IgD-negative memory B cell (primary cell): ENCODE results near the gene DNAH2. TPM values are rescaled to one million over a fixed set of nuclear protein-coding genes. Genes with fewer than 3 reads are reported as not detected.

Experiments
- H3K27ac Mint-ChIP-seq, 3 donors: one replicate each; pipeline ENCODE4 v1.8.0; 2020 to 2022; ENCODE audit warnings: mild to moderate bottlenecking in 3 of 3, mixed read lengths in 3 of 3, moderate library complexity in 1 of 3
- H3K27me3 Mint-ChIP-seq: one replicate; pipeline ENCODE4 v1.8.0; 2021; ENCODE audit warnings: mixed read lengths
- H3K36me3 Mint-ChIP-seq: one replicate; pipeline ENCODE4 v1.8.0; 2020; ENCODE audit warnings: mild to moderate bottlenecking, mixed read lengths
- H3K4me1 Mint-ChIP-seq, 3 donors: one replicate each; pipeline ENCODE4 v1.8.0; 2020 to 2022; ENCODE audit warnings: mixed read lengths in 3 of 3, mild to moderate bottlenecking in 1 of 3
- H3K4me3 Mint-ChIP-seq, 4 donors: one replicate each; pipeline ENCODE4 v1.8.0; 2020 to 2022; ENCODE audit warnings: mild to moderate bottlenecking in 4 of 4, mixed read lengths in 4 of 4, moderate library complexity in 3 of 4
- H3K9me3 Mint-ChIP-seq, 3 donors: one replicate each; pipeline ENCODE4 v1.8.0; 2020 to 2021; ENCODE audit warnings: mixed read lengths in 3 of 3, mild to moderate bottlenecking in 1 of 3
- polyA plus RNA-seq: library from polyadenylated mRNA; unstranded; fragments of 300-500 nt; fragmentation: Illumina TruSeq; gene quantifications from one replicate; pipeline ENCODE4 v1.2.3, GENCODE V29; 2021

Gene DNAH2
- polyA plus RNA-seq, 1 donor from 2014 or later = not detected

- Mint-ChIP-seq H3K4me3 (no peak overlapping the region), H3K36me3 (peaks cover 3% of the 10 kb centered on the region)
Observed at GRCh38 chr17:7767004-7767403, 49.5 kb downstream of the DNAH2 start.

GRCh38 chr17:7767405-7768021, 50.0 kb downstream of the DNAH2 start:
- peaks cover 3% of the 10 kb centered on the region for H3K36me3 Mint-ChIP-seq
- H3K9me3 Mint-ChIP-seq = no peaks in the 10 kb centered on the region
- H3K27me3 Mint-ChIP-seq = peaks cover 17% of the 10 kb centered on the region
- peak overlapping the region in 1 of 4 donors; percentile 17 for H3K4me3 Mint-ChIP-seq
- H3K27ac Mint-ChIP-seq = no peak overlapping the region
- H3K4me1 Mint-ChIP-seq = peaks cover 0 to 1% (median 0%) of the 10 kb centered on the region in 3 donors

More at GRCh38 chr17:7767004-7767403, 49.5 kb downstream of the DNAH2 start:
- peaks cover 0 to 1% (median 0%) of the 10 kb centered on the region in 3 donors for H3K4me1 Mint-ChIP-seq
- peaks cover 15% of the 10 kb centered on the region for H3K27me3 Mint-ChIP-seq
- H3K27ac Mint-ChIP-seq = no peak overlapping the region
- no peaks in the 10 kb centered on the region for H3K9me3 Mint-ChIP-seq

GRCh38 chr17:7769854-7770253, 52.3 kb downstream of the DNAH2 start:
- peaks cover 29% of the 10 kb centered on the region for H3K27me3 Mint-ChIP-seq
- peaks cover 3% of the 10 kb centered on the region for H3K36me3 Mint-ChIP-seq
- no peak overlapping the region for H3K27ac Mint-ChIP-seq
- H3K4me1 Mint-ChIP-seq = peaks cover 0 to 3% (median 0%) of the 10 kb centered on the region in 3 donors
- H3K9me3 Mint-ChIP-seq = no peaks in the 10 kb centered on the region
- H3K4me3 Mint-ChIP-seq = no peak overlapping the region

- H3K27me3 Mint-ChIP-seq = peaks cover 43% of the 10 kb centered on the region
- H3K9me3 Mint-ChIP-seq = no peaks in the 10 kb centered on the region
- H3K36me3 Mint-ChIP-seq = peaks cover 3% of the 10 kb centered on the region
- H3K4me3 Mint-ChIP-seq = no peak overlapping the region
- H3K27ac Mint-ChIP-seq = no peak overlapping the region
- peaks cover 0 to 3% (median 0%) of the 10 kb centered on the region in 3 donors for H3K4me1 Mint-ChIP-seq
Observed at GRCh38 chr17:7774055-7774521, 56.5 kb downstream of the DNAH2 start.

- H3K9me3 Mint-ChIP-seq = no peaks in the 10 kb centered on the region
- peaks cover 3% of the 10 kb centered on the region for H3K36me3 Mint-ChIP-seq
- peaks cover 0 to 3% (median 0%) of the 10 kb centered on the region in 3 donors for H3K4me1 Mint-ChIP-seq
- peak overlapping the region in 1 of 3 donors; percentile 15 for H3K27ac Mint-ChIP-seq
- H3K4me3 Mint-ChIP-seq = no peak overlapping the region
- peaks cover 43% of the 10 kb centered on the region for H3K27me3 Mint-ChIP-seq
Observed at GRCh38 chr17:7775051-7775450, 57.5 kb downstream of the DNAH2 start.

GRCh38 chr17:7777017-7777416, 59.5 kb downstream of the DNAH2 start:
- no peaks in the 10 kb centered on the region for H3K9me3 Mint-ChIP-seq
- no peaks in the 10 kb centered on the region for H3K36me3 Mint-ChIP-seq
- H3K4me3 Mint-ChIP-seq = no peak overlapping the region
- H3K27me3 Mint-ChIP-seq = peaks cover 36% of the 10 kb centered on the region
- peak overlapping the region in 1 of 3 donors; percentile 29 for H3K27ac Mint-ChIP-seq
- H3K4me1 Mint-ChIP-seq = peaks cover 0 to 3% (median 0%) of the 10 kb centered on the region in 3 donors

- Mint-ChIP-seq H3K4me3 (no peak overlapping the region), H3K36me3 (no peaks in the 10 kb centered on the region), H3K4me1 (peaks cover 0 to 2% (median 0%) of the 10 kb centered on the region in 3 donors), H3K27ac (no peak overlapping the region), H3K27me3 (peaks cover 30% of the 10 kb centered on the region), H3K9me3 (peaks cover 0 to 3% (median 0%) of the 10 kb centered on the region in 3 donors)
Observed at GRCh38 chr17:7780736-7781135, 63.2 kb downstream of the DNAH2 start.

GRCh38 chr17:7781429-7781828, 63.9 kb downstream of the DNAH2 start:
- peaks cover 0 to 2% (median 0%) of the 10 kb centered on the region in 3 donors for H3K4me1 Mint-ChIP-seq
- H3K27ac Mint-ChIP-seq = no peak overlapping the region
- peaks cover 0 to 3% (median 0%) of the 10 kb centered on the region in 3 donors for H3K9me3 Mint-ChIP-seq
- H3K36me3 Mint-ChIP-seq = no peaks in the 10 kb centered on the region
- H3K4me3 Mint-ChIP-seq = no peak overlapping the region
- H3K27me3 Mint-ChIP-seq = peaks cover 25% of the 10 kb centered on the region

GRCh38 chr17:7782240-7782639, 64.7 kb downstream of the DNAH2 start:
- Mint-ChIP-seq H3K9me3 (peaks cover 0 to 3% (median 0%) of the 10 kb centered on the region in 3 donors), H3K4me1 (peaks cover 0 to 2% (median 0%) of the 10 kb centered on the region in 3 donors), H3K36me3 (no peaks in the 10 kb centered on the region), H3K27me3 (peaks cover 21% of the 10 kb centered on the region), H3K27ac (peak overlapping the region in 1 of 3 donors; percentile 85), H3K4me3 (no peak overlapping the region)

- Mint-ChIP-seq H3K4me3 (no peak overlapping the region), H3K36me3 (no peaks in the 10 kb centered on the region), H3K27me3 (peaks cover 11% of the 10 kb centered on the region), H3K4me1 (peaks cover 0 to 2% (median 0%) of the 10 kb centered on the region in 3 donors), H3K27ac (no peak overlapping the region), H3K9me3 (peaks cover 0 to 3% (median 0%) of the 10 kb centered on the region in 3 donors)
Observed at GRCh38 chr17:7786866-7787265, 69.3 kb downstream of the DNAH2 start.

- no peaks in the 10 kb centered on the region for H3K9me3 Mint-ChIP-seq
- H3K4me1 Mint-ChIP-seq = no peaks in the 10 kb centered on the region
- no peak overlapping the region for H3K4me3 Mint-ChIP-seq
- H3K27me3 Mint-ChIP-seq = peaks cover 6% of the 10 kb centered on the region
- no peak overlapping the region for H3K27ac Mint-ChIP-seq
- H3K36me3 Mint-ChIP-seq = no peaks in the 10 kb centered on the region
Observed at GRCh38 chr17:7789131-7789530, 71.6 kb downstream of the DNAH2 start.

- H3K9me3 Mint-ChIP-seq = no peaks in the 10 kb centered on the region
- H3K4me1 Mint-ChIP-seq = no peaks in the 10 kb centered on the region
- no peak overlapping the region for H3K27ac Mint-ChIP-seq
- H3K36me3 Mint-ChIP-seq = no peaks in the 10 kb centered on the region
- H3K4me3 Mint-ChIP-seq = no peak overlapping the region
- peaks cover 3% of the 10 kb centered on the region for H3K27me3 Mint-ChIP-seq
Observed at GRCh38 chr17:7790150-7790549, 72.6 kb downstream of the DNAH2 start.

- no peak overlapping the region for H3K27ac Mint-ChIP-seq
- no peak overlapping the region for H3K4me3 Mint-ChIP-seq
- H3K9me3 Mint-ChIP-seq = no peaks in the 10 kb centered on the region
- no peaks in the 10 kb centered on the region for H3K36me3 Mint-ChIP-seq
- H3K27me3 Mint-ChIP-seq = peaks cover 4% of the 10 kb centered on the region
- no peaks in the 10 kb centered on the region for H3K4me1 Mint-ChIP-seq
Observed at GRCh38 chr17:7792611-7793010, 75.1 kb downstream of the DNAH2 start.

GRCh38 chr17:7794075-7794663, 76.6 kb downstream of the DNAH2 start:
- Mint-ChIP-seq H3K4me3 (peak overlapping the region in 1 of 4 donors; percentile 28), H3K27me3 (peaks cover 13% of the 10 kb centered on the region), H3K27ac (peak overlapping the region in 1 of 3 donors; percentile 91), H3K4me1 (no peaks in the 10 kb centered on the region), H3K9me3 (no peaks in the 10 kb centered on the region), H3K36me3 (no peaks in the 10 kb centered on the region)

GRCh38 chr17:7797976-7798375, 80.4 kb downstream of the DNAH2 start:
- Mint-ChIP-seq H3K36me3 (no peaks in the 10 kb centered on the region), H3K27ac (no peak overlapping the region), H3K9me3 (no peaks in the 10 kb centered on the region), H3K27me3 (peaks cover 18% of the 10 kb centered on the region), H3K4me3 (no peak overlapping the region), H3K4me1 (peaks cover 0 to 3% (median 2%) of the 10 kb centered on the region in 3 donors)

GRCh38 chr17:7798839-7799238, 81.3 kb downstream of the DNAH2 start:
- H3K4me3 Mint-ChIP-seq = no peak overlapping the region
- H3K27me3 Mint-ChIP-seq = peaks cover 22% of the 10 kb centered on the region
- H3K9me3 Mint-ChIP-seq = no peaks in the 10 kb centered on the region
- H3K4me1 Mint-ChIP-seq = peaks cover 0 to 5% (median 2%) of the 10 kb centered on the region in 3 donors
- H3K27ac Mint-ChIP-seq = no peak overlapping the region
- H3K36me3 Mint-ChIP-seq = no peaks in the 10 kb centered on the region
